Measurements from ENCODE around the gene ZNF169.

DNA sequence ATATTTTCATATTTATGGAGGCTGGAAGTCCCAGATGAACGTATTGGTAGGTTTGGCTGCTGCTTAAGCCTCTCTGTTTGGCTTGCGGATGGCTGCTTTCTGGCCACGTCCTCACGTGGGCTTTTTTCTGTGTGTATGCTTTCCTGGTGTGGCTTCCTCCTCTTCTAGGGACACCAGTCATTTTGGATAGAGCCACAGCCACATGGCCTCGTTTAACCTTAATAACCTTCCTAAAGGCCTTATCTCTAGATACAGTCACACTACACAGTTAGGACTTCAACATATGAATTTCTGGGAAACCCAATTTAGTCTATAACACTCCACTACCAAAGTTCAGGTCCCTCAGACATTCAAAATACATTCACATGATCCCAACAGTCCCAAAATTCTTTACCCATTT, 42.5 kb downstream of the ZNF169 start:
- no peak for TF ChIP-seq NR3C1 (CRISPR knock-in tag; conservative IDR thresholded peaks at IDR 0.05; ENCODE audit: low read depth)
- no peak for TF ChIP-seq FOXP1 (CRISPR knock-in tag; IDR thresholded peaks at IDR 0.05; ENCODE audit: borderline replicate concordance)
- TF ChIP-seq, protein P1, sequence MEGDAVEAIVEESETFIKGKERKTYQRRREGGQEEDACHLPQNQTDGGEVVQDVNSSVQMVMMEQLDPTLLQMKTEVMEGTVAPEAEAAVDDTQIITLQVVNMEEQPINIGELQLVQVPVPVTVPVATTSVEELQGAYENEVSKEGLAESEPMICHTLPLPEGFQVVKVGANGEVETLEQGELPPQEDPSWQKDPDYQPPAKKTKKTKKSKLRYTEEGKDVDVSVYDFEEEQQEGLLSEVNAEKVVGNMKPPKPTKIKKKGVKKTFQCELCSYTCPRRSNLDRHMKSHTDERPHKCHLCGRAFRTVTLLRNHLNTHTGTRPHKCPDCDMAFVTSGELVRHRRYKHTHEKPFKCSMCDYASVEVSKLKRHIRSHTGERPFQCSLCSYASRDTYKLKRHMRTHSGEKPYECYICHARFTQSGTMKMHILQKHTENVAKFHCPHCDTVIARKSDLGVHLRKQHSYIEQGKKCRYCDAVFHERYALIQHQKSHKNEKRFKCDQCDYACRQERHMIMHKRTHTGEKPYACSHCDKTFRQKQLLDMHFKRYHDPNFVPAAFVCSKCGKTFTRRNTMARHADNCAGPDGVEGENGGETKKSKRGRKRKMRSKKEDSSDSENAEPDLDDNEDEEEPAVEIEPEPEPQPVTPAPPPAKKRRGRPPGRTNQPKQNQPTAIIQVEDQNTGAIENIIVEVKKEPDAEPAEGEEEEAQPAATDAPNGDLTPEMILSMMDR (IDR thresholded peaks at IDR 0.05): no peak
- no peak for TF ChIP-seq ESRRA (CRISPR knock-in tag; IDR thresholded peaks at IDR 0.05; ENCODE audit: borderline replicate concordance)
- TF ChIP-seq, protein P2, sequence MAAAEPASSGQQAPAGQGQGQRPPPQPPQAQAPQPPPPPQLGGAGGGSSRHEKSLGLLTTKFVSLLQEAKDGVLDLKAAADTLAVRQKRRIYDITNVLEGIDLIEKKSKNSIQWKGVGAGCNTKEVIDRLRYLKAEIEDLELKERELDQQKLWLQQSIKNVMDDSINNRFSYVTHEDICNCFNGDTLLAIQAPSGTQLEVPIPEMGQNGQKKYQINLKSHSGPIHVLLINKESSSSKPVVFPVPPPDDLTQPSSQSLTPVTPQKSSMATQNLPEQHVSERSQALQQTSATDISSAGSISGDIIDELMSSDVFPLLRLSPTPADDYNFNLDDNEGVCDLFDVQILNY (CRISPR knock-in tag; IDR thresholded peaks at IDR 0.05): no peak

Data from WTC11 (cell line).